Mesothelial cell of epicardium (in vitro differentiated cells): ENCODE measurements around the gene MRPS9. TPM values are rescaled to one million over a fixed set of nuclear protein-coding genes. Genes with fewer than 3 reads are reported as not detected.

ENCODE experiments used
- DNase-seq, 2 experiments: peaks; one replicate each; pipeline ENCODE4 v3.0.0; 2021; ENCODE audit warnings: low spot score in 2 of 2; ENCODE audit not compliant: unreplicated experiment in 2 of 2
- H3K27ac Mint-ChIP-seq: 2 replicates; pipeline ENCODE4 v1.8.0; 2021; ENCODE audit warnings: mixed read lengths
- H3K27me3 Mint-ChIP-seq: 2 replicates; pipeline ENCODE4 v1.8.0; 2021; ENCODE audit warnings: low read depth, mixed read lengths
- H3K36me3 Mint-ChIP-seq: 2 replicates; pipeline ENCODE4 v1.8.0; 2021; ENCODE audit warnings: mixed read lengths
- H3K4me1 Mint-ChIP-seq: 2 replicates; pipeline ENCODE4 v1.8.0; 2021; ENCODE audit warnings: mixed read lengths
- H3K4me3 Mint-ChIP-seq: 2 replicates; pipeline ENCODE4 v1.8.0; 2021; ENCODE audit warnings: mild to moderate bottlenecking, moderate library complexity, mixed read lengths
- H3K9me3 Mint-ChIP-seq: 2 replicates; pipeline ENCODE4 v1.8.0; 2021; ENCODE audit warnings: mixed read lengths
- total RNA-seq: library from RNA; stranded (reverse); gene quantifications from 3 replicates; pipeline ENCODE4 v1.2.1, GENCODE V29; 2021
- TF ChIP-seq, protein P1 (sequence below): fragments of 200-600 bp; sonication (generic); IDR thresholded peaks from one replicate; pipeline ENCODE4 v1.5.0; 2021; ENCODE audit warnings: antibody characterized with exemption; ENCODE audit not compliant: unreplicated experiment

The MRPS9 gene
- total RNA-seq, 1 donor from 2014 or later = 37.1 TPM

DNA sequence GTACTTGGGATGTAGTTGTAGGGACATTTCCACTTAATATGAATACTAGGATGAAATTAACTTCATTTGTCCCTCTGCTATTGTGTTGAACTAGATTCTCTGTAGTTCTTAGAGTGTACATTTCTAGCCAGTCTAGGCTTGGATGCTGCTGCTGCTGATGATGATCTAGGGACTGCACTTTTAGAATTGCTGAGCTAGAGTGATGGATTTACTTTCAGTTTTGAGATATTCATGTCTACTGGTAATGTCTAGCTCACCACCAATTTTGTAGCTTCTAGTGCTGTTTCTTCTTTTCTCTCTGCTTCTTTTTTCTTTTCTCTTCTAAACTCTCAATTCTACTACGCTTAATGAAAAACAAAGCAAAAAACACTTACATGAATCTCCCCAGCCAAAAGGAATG lies 49.4 kb downstream of the MRPS9 start:
- TF ChIP-seq, protein P1, sequence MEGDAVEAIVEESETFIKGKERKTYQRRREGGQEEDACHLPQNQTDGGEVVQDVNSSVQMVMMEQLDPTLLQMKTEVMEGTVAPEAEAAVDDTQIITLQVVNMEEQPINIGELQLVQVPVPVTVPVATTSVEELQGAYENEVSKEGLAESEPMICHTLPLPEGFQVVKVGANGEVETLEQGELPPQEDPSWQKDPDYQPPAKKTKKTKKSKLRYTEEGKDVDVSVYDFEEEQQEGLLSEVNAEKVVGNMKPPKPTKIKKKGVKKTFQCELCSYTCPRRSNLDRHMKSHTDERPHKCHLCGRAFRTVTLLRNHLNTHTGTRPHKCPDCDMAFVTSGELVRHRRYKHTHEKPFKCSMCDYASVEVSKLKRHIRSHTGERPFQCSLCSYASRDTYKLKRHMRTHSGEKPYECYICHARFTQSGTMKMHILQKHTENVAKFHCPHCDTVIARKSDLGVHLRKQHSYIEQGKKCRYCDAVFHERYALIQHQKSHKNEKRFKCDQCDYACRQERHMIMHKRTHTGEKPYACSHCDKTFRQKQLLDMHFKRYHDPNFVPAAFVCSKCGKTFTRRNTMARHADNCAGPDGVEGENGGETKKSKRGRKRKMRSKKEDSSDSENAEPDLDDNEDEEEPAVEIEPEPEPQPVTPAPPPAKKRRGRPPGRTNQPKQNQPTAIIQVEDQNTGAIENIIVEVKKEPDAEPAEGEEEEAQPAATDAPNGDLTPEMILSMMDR = no peak
- H3K27ac Mint-ChIP-seq = no peak overlapping the region
- peaks cover 19% of the 10 kb centered on the region for H3K4me1 Mint-ChIP-seq
- no peak for DNase-seq
- H3K27me3 Mint-ChIP-seq = no peaks in the 10 kb centered on the region
- no peak overlapping the region for H3K4me3 Mint-ChIP-seq
- no peaks in the 10 kb centered on the region for H3K36me3 Mint-ChIP-seq
- H3K9me3 Mint-ChIP-seq = no peaks in the 10 kb centered on the region

DNA sequence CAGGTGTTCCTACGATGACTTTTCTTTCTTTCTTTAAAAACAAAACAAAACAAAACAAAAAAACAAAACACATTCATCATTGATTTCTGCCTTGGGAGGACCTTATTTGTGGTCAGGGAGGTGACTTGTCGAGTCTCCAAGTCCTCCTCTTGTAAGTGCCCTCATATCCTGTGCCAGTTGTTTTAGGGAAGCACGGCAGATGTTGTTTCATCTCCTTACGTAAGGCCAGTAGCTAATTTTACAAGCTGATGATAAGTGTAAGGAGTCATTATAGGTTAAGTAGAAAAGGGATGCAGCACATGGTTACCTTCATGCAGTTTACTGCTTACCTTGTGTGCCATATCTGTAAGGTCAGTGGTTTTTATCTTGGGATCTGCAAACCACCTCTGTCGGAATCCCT lies 52.2 kb downstream of the MRPS9 start:
- H3K27ac Mint-ChIP-seq = no peak overlapping the region
- no peaks in the 10 kb centered on the region for H3K27me3 Mint-ChIP-seq
- no peak for DNase-seq
- H3K9me3 Mint-ChIP-seq = no peaks in the 10 kb centered on the region
- H3K4me1 Mint-ChIP-seq = peaks cover 13% of the 10 kb centered on the region
- TF ChIP-seq, protein P1 = no peak
- no peak overlapping the region for H3K4me3 Mint-ChIP-seq
- H3K36me3 Mint-ChIP-seq = peaks cover 3% of the 10 kb centered on the region

DNA sequence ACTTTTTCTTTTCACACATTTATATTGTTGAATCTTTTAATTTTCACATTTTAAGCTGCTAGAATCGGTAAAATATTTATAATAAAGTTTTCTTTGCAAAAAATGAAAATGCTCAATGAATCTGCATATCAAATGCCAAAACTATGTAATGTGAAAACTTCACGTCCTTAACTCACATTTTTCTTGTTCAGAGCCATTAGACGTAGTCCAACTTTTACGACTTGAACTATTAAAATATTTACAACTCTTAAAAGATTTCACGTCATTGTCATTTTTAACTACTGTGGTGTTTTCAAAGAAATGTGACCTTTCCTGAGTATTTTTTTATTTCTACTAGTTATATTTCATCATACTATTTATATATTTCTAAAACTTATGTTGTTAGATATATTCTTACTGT lies 54.9 kb downstream of the MRPS9 start:
- Mint-ChIP-seq H3K9me3 (no peaks in the 10 kb centered on the region), H3K27me3 (no peaks in the 10 kb centered on the region), H3K4me3 (no peak overlapping the region), H3K36me3 (peaks cover 12% of the 10 kb centered on the region), H3K27ac (no peak overlapping the region), H3K4me1 (no peaks in the 10 kb centered on the region)
- TF ChIP-seq, protein P1 = no peak
- DNase-seq = no peak

- Mint-ChIP-seq H3K27ac (peak overlapping the region; percentile 21), H3K9me3 (no peaks in the 10 kb centered on the region), H3K4me1 (peaks cover 24% of the 10 kb centered on the region), H3K27me3 (no peaks in the 10 kb centered on the region), H3K36me3 (peaks cover 25% of the 10 kb centered on the region), H3K4me3 (no peak overlapping the region)
- DNase-seq = no peak
- TF ChIP-seq, protein P1 = no peak
Measured at GRCh38 chr2:105099153-105099552, 61.3 kb downstream of the MRPS9 start.

GRCh38 chr2:105100046-105100840 lies 62.4 kb downstream of the MRPS9 start:
- Mint-ChIP-seq H3K9me3 (no peaks in the 10 kb centered on the region), H3K36me3 (peaks cover 25% of the 10 kb centered on the region), H3K27ac (no peak overlapping the region), H3K4me3 (no peak overlapping the region), H3K27me3 (no peaks in the 10 kb centered on the region), H3K4me1 (peaks cover 24% of the 10 kb centered on the region)
- no peak for DNase-seq
- TF ChIP-seq, protein P1 = no peak
